Thyroid gland (tissue), 4 donors: Measurements from ENCODE around the gene HMX2. TPM values are rescaled to one million over a fixed set of nuclear protein-coding genes. Genes with fewer than 3 reads are reported as not detected.

Source experiments
- DNase-seq, 2 donors: peaks; one replicate each; pipeline ENCODE4 v3.0.0-alpha.2; 2019
- H3K27ac ChIP-seq, 3 donors: fragments of 200-600 bp; sonication (generic); 1 replicate in 2 of 3; 2 replicates in 1 of 3; pipeline ENCODE4 v1.5.1; 2016 to 2019; ENCODE audit warnings: mild to moderate bottlenecking in 1 of 3, moderate library complexity in 1 of 3
- H3K27me3 ChIP-seq: fragments of 200-600 bp; sonication (generic); one replicate; pipeline ENCODE4 v1.5.1; 2019
- H3K36me3 ChIP-seq, 2 donors: fragments of 200-600 bp; sonication (generic); one replicate each; pipeline ENCODE4 v1.5.1; 2016 to 2019
- H3K4me1 ChIP-seq, 2 donors: fragments of 200-600 bp; sonication (generic); one replicate each; pipeline ENCODE4 v1.5.1; 2017 to 2019
- H3K4me3 ChIP-seq, 3 donors: fragments of 200-600 bp; sonication (generic); replicated peaks in 1 of 3; 1 replicate in 2 of 3; 2 replicates in 1 of 3; pipeline ENCODE4 v1.5.1; 2016; ENCODE audit warnings: mild to moderate bottlenecking in 1 of 3
- H3K9me3 ChIP-seq: fragments of 200-600 bp; sonication (generic); one replicate; pipeline ENCODE4 v1.5.1; 2017
- CTCF ChIP-seq, 6 experiments: fragments of 200-600 bp in 3 of 6; fragments of 450-650 bp in 3 of 6; sonication (generic) in 3 of 6; IDR thresholded peaks; one replicate each; pipeline ENCODE4 v1.5.1; 2016 to 2019; ENCODE audit warnings: antibody characterized with exemption in 6 of 6, mild to moderate bottlenecking in 2 of 6, inconsistent platforms in 1 of 6, moderate library complexity in 1 of 6
- POLR2A ChIP-seq, 2 donors: fragments of 450-650 bp; IDR thresholded peaks; one replicate each; pipeline ENCODE4 v1.6.1; 2017; ENCODE audit warnings: antibody characterized with exemption in 2 of 2, mild to moderate bottlenecking in 2 of 2, moderate library complexity in 1 of 2
- WGBS, 2 donors: methylation state at CpG; one replicate each; pipeline ENCODE4 v1.1.5; 2017; 5-methylcytosine and 5-hydroxymethylcytosine counted together
- intact Hi-C: fragments of 100-400 bp; cut with DNase I; formaldehyde crosslinking; loops from one replicate; pipeline ENCODE4 v1.15.1; 2023
- total RNA-seq, 4 donors: library from RNA; depleted of rRNA; stranded (reverse); fragments of >200 nt; gene quantifications; one replicate each; pipeline ENCODE4 v1.2.3, GENCODE V29; 2016

The HMX2 gene
- total RNA-seq, 4 donors from 2014 or later = not detected

- TF ChIP-seq CTCF (IDR thresholded peaks at IDR 0.05) (no peak), POLR2A (IDR thresholded peaks at IDR 0.05) (no peak)
- 68 to 69% methylated on average over 7 of the region's 7 CpGs for WGBS, 2 donors
These were observed 38.5 kb upstream of the HMX2 start for GRCh38 chr10:123109466-123109865.

GRCh38 chr10:123117644-123118417 is 30.1 kb upstream of the HMX2 start:
- Histone ChIP-seq H3K9me3 (no peaks in the 10 kb centered on the region), H3K27ac (no peak overlapping the region), H3K4me1 (no peaks in the 10 kb centered on the region), H3K4me3 (no peak overlapping the region), H3K36me3 (no peaks in the 10 kb centered on the region), H3K27me3 (peaks cover 10% of the 10 kb centered on the region)
- no peak for DNase-seq
- intact Hi-C loops = no loop called here
- 8 to 12% methylated on average over 26 of the region's 26 CpGs for WGBS, 2 donors
- no peak for TF ChIP-seq CTCF (IDR thresholded peaks at IDR 0.05)
- no peak for TF ChIP-seq POLR2A (IDR thresholded peaks at IDR 0.05)

More at GRCh38 chr10:123109466-123109865, 38.5 kb upstream of the HMX2 start:
- H3K4me3 ChIP-seq = no peak overlapping the region
- intact Hi-C loops = no loop called here
- H3K9me3 ChIP-seq = no peaks in the 10 kb centered on the region
- H3K36me3 ChIP-seq = no peaks in the 10 kb centered on the region
- no peak for DNase-seq
- no peak overlapping the region for H3K27ac ChIP-seq
- no peaks in the 10 kb centered on the region for H3K27me3 ChIP-seq
- H3K4me1 ChIP-seq = no peaks in the 10 kb centered on the region

GRCh38 chr10:123119081-123119480 is 28.9 kb upstream of the HMX2 start:
- no peak overlapping the region for H3K27ac ChIP-seq
- intact Hi-C loops = no loop called here
- peaks cover 10% of the 10 kb centered on the region for H3K27me3 ChIP-seq
- no peaks in the 10 kb centered on the region for H3K36me3 ChIP-seq
- no peak for TF ChIP-seq POLR2A (IDR thresholded peaks at IDR 0.05)
- TF ChIP-seq CTCF (IDR thresholded peaks at IDR 0.05) = no peak
- no peak for DNase-seq
- no peaks in the 10 kb centered on the region for H3K4me1 ChIP-seq
- H3K9me3 ChIP-seq = no peaks in the 10 kb centered on the region
- H3K4me3 ChIP-seq = no peak overlapping the region
- 69 to 81% methylated on average over 3 to 6 of the region's 8 CpGs for WGBS, 2 donors

- WGBS, 2 donors = 71 to 77% methylated on average over 5 of the region's 5 CpGs
- TF ChIP-seq POLR2A (IDR thresholded peaks at IDR 0.05) = no peak
- TF ChIP-seq CTCF (IDR thresholded peaks at IDR 0.05) = no peak
- Histone ChIP-seq H3K27me3 (no peaks in the 10 kb centered on the region), H3K9me3 (no peaks in the 10 kb centered on the region), H3K27ac (no peak overlapping the region), H3K36me3 (no peaks in the 10 kb centered on the region), H3K4me3 (no peak overlapping the region), H3K4me1 (no peaks in the 10 kb centered on the region)
- intact Hi-C loops = no loop called here
- DNase-seq = no peak
These were observed 21.7 kb upstream of the HMX2 start for GRCh38 chr10:123126246-123126645.

- Histone ChIP-seq H3K9me3 (no peaks in the 10 kb centered on the region), H3K27ac (no peak overlapping the region), H3K4me3 (no peak overlapping the region), H3K27me3 (peaks cover 19% of the 10 kb centered on the region), H3K4me1 (peaks cover 8 to 22% of the 10 kb centered on the region in 2 donors), H3K36me3 (no peaks in the 10 kb centered on the region)
- WGBS, 2 donors = 72 to 86% methylated on average over 3 to 4 of the region's 4 CpGs
- DNase-seq = no peak
- intact Hi-C loops = loop anchor here (5.0 kb wide), 1 partner anchor 428 kb away; no protein-coding TSS in a partner anchor
- TF ChIP-seq POLR2A (IDR thresholded peaks at IDR 0.05) (no peak), CTCF (IDR thresholded peaks at IDR 0.05) (no peak)
These were observed 18.2 kb upstream of the HMX2 start for GRCh38 chr10:123129618-123130271.
